Measurements from ENCODE around the gene RAB37.
A peak's percentile ranks its signal among the peaks of the same experiment; 100 is the strongest.

RAB37 gene

GRCh38 chr17:74784125-74784810, 47.2 kb downstream of the RAB37 start:
- no peak for DNase-seq

GRCh38 chr17:74785096-74785980, 48.3 kb downstream of the RAB37 start:
- DNase-seq, result peak in 1 of 2 donors; percentile 41

GRCh38 chr17:74785981-74786360, 48.9 kb downstream of the RAB37 start:
- no peak for DNase-seq

DNA sequence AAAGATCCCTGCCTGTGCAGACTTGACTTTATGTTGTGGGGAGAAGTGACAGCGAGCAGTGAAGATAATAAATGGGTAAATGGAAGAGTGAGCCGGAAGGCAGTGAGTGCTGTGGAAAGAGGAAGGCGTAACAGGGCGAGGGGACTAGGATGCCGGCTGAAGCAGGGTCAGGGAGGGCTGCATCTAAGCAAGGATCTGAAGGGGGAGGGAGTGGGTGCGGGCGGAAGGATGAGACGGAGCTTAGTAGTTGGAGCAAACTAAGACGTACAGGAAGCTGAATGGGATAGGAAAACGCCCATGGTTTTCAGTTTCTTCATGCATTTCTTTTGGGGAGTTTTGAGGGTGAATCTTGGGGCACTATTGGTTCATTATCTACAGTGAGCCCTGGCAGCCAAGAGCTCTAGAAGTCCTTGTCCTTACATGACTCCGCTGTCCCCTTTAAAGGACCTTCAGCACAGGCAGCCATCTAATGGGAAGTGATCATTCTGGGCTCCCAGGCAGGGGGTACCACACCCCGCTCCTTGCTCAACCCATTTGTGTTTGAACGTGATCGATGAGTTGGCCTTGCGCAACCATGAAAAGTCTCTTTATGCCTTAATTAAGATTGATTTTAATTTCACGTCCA, 49.5 kb downstream of the RAB37 start:
- DNase-seq, result no peak

- DNase-seq, result no peak
Observed at GRCh38 chr17:74790161-74791058, 53.4 kb downstream of the RAB37 start.

DNA sequence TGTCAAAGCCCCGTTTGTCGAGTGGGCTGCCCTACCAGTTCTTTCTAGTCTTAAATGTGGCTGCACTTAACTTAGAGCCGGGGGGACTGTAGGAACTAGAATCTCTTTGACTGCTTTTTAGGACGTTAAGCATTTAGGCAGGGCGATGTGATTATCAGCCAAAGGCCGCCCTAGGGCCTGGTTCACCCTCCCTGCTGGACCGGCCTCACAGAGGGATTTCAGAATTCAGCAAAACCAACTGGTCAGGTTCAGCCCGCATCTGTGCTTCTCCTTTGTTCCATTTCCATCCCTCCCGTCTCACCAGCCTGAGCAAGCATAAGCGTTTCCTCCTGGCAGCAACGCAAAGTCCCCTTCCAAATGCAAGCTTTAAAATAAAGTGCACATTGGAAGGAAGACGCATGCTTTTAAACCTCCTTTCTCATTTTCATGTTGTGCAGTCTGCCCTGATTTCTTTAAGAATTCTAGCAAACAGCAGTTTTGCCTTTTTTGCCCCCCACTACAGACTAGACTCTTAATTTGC, 55.6 kb downstream of the RAB37 start:
- no peak for DNase-seq

- no peak for DNase-seq
Observed at GRCh38 chr17:74795327-74796020, 58.4 kb downstream of the RAB37 start.

DNA sequence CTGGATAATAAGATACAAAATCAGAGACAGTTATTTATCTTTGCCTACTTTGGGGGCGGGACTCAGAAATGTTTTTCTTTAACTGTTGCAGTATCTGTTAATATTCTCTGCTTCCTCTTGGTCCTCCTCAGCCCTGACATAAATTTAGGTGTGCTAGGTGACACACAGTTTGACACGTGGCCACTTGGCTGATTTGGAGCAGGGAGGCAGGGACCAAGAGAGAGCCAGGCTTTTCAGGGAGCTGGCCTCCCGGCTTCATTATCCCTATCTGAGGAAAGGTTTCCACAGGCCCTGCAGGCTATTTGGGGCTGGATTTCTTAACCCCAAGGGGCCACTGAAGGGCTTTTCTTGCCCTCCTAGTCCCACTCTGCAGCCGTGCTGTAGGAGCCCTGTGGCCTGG, 59.2 kb downstream of the RAB37 start:
- DNase-seq, result no peak

DNA sequence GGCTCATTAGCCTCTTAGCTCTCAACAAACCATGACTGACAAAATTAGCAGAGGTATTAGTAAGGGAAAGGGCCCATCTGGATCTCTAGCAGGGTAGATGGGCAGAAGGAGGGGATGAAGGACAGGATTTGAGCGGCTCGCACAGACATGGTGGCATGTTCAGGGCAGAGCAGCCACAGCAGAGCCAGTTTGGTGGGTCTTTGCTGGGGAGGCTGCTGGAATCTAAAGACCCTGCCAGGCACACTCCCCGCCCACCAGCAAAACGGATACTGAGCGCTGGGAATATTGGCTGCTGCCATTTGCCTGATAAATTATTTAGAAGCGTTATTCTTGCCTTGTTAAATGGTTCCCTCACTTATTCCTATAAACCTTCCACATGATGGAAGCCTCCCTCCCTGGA, 59.8 kb downstream of the RAB37 start:
- no peak for DNase-seq

All from stimulated activated CD4-positive, alpha-beta T cell treated with anti-CD3 and anti-CD28 coated beads, Interleukin-2, amount 100 ng/mL, for 24 hours (primary cell).